GM21381 (cell line): ENCODE data around the gene FZD10.

Source experiments
- ATAC-seq: cut with Tn5 transposase; IDR thresholded peaks from one replicate; pipeline ENCODE4 v1.9.1; 2021; ENCODE audit warnings: mild to moderate bottlenecking, moderate library complexity; ENCODE audit not compliant: unreplicated experiment

FZD10 gene

GRCh38 chr12:130153803-130154202 is 8.5 kb upstream of the FZD10 start:
- no peak for ATAC-seq

DNA sequence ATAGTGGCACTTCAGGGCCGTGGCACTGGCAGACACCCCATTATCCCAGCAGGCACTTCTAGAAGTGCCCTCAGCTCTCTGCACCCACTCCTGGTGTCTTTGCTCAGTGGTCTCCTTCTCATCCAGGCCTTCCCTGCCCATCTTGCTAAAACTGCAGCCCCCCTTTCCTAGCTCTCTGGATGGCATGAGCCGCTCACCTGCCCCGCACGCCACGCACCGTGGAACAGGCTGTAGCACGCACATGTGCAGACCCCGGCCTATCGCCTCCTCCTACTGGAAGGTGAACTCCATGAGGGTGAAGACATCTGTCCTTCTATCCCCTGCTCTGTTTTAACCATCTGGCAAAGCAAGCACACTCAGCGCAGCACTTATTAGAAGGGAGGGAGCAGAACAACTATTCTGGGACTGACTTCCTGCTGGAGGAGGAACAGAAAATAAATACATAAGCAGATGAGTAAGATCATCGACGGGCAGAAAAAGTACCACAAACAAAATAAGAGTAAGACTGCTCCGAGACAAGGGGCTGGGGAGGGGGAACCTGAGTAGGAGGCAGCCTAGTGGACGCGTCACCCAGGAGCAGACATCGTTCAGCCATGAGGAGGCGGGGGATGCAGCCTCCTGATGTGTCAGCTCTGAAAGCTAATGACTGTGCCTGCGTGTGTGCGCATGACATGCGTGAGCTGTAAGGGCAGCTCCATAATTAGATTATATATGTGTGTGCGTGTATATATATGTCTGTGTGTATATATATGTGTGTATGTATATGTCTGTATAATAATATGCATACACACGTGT is 7.8 kb upstream of the FZD10 start:
- no peak for ATAC-seq

GRCh38 chr12:130155416-130156073 is 6.7 kb upstream of the FZD10 start:
- ATAC-seq: no peak

GRCh38 chr12:130156652-130157275 is 5.5 kb upstream of the FZD10 start:
- ATAC-seq: no peak

GRCh38 chr12:130157998-130158753 is 4.1 kb upstream of the FZD10 start:
- no peak for ATAC-seq

DNA sequence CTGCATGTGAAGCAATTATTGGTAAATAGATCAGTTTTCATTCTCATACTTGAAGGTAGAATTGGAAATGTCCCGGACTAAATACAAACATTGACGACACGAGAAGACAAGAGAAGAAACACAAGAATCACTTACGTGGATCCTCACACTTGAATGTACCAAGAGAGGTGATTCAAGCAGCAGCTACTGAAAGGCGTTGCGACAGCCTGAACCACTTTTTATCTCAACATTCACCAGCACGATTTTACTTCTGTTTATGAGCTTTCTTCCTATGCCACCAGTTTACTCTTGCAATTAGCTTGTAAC is 3.6 kb upstream of the FZD10 start:
- no peak for ATAC-seq

- ATAC-seq: no peak
Observed at GRCh38 chr12:130160306-130160705, 2.0 kb upstream of the FZD10 start.

DNA sequence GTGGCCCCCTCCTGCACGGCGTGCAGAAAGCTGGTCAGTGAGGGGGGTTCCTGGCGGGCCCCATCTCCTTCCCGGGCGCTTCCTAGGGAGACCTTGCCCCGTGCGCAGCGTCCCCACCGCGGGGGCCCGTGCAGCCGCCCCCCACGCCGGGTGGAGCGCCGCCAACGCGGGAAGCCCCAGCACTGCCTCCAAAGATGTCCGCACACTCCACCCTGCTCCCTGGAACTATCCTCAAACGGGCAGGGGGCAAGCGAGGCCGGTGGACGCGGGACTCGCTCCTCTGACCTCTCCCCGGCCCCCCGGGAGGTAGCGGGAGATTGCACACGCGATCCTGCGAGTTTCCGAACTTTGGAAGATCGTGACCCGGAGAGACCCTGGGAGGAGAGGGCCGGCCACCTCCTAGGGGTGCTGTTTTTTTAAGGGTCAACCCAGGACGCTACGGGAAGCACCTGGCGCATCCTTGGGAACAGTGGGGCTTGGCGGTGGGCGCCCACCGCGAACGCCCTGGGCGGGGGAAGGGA is 1.5 kb upstream of the FZD10 start:
- ATAC-seq: no peak

DNA sequence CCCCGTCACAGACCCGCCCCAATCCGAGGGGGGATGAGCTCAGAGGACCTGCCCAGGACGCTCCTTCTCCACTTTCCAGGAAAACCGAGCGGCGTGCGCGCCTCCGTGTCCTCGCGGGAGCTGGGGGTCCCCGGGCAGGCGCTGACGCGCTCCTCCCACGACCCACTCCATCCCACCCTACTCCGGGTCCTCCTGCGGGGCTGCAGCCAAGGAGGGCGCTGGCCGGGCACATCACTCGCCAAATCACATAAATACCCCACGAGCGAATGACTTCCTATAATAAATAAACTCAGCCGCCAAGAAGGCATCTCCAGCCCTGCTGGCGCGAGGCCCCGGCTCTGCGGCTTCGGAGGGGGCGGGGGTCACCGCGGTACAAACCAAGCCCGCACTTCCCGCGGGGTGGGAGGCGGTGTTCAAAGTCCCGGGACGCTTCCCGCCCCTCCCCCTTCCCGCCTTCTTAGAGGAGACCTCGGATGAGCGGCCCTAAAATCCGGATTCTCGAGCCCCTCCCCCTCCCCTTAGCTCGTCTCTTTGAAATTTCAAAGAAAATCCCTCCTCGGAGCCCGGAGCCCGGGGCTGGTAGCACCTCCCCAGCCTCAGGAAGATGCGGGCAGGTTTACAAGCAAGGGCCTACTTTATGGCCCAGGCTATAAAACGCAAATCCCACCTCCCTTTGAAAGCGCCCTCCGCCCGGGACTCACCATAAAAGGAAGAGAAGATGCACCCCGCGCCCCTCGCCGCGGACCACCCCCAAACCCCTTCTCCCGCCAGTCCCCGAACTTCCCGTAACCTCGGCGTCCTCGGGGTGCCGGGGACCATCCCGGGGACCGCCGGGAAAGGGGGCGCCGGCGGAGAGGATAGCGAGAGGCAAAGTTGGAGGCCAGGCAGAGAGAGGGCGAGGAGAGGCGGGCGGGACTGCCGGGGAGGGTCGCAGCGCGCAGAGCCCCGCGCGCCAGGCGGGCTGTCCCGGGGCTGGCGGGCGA is 712 bp upstream of the FZD10 start:
- ATAC-seq: no peak

DNA sequence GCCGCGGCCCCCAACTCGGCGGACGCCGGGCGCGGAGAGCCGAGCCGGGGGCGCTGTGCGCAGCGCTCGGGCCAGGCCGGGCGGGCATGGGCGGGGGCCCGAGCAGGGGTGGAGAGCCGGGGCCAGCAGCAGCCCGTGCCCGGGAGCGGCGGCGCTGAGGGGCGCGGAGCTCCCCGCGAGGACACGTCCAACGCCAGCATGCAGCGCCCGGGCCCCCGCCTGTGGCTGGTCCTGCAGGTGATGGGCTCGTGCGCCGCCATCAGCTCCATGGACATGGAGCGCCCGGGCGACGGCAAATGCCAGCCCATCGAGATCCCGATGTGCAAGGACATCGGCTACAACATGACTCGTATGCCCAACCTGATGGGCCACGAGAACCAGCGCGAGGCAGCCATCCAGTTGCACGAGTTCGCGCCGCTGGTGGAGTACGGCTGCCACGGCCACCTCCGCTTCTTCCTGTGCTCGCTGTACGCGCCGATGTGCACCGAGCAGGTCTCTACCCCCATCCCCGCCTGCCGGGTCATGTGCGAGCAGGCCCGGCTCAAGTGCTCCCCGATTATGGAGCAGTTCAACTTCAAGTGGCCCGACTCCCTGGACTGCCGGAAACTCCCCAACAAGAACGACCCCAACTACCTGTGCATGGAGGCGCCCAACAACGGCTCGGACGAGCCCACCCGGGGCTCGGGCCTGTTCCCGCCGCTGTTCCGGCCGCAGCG is 639 bp downstream of the FZD10 start:
- ATAC-seq: no peak

GRCh38 chr12:130163461-130164215 is 1.4 kb downstream of the FZD10 start:
- ATAC-seq: no peak

DNA sequence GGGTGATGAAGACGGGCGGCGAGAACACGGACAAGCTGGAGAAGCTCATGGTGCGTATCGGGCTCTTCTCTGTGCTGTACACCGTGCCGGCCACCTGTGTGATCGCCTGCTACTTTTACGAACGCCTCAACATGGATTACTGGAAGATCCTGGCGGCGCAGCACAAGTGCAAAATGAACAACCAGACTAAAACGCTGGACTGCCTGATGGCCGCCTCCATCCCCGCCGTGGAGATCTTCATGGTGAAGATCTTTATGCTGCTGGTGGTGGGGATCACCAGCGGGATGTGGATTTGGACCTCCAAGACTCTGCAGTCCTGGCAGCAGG is 1.9 kb downstream of the FZD10 start:
- ATAC-seq: no peak

DNA sequence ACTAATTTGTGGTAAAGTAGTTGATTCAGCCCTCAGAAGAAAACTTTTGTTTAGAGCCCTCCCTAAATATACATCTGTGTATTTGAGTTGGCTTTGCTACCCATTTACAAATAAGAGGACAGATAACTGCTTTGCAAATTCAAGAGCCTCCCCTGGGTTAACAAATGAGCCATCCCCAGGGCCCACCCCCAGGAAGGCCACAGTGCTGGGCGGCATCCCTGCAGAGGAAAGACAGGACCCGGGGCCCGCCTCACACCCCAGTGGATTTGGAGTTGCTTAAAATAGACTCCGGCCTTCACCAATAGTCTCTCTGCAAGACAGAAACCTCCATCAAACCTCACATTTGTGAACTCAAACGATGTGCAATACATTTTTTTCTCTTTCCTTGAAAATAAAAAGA is 2.7 kb downstream of the FZD10 start:
- no peak for ATAC-seq

GRCh38 chr12:130166306-130166705 is 4.0 kb downstream of the FZD10 start:
- ATAC-seq: no peak

DNA sequence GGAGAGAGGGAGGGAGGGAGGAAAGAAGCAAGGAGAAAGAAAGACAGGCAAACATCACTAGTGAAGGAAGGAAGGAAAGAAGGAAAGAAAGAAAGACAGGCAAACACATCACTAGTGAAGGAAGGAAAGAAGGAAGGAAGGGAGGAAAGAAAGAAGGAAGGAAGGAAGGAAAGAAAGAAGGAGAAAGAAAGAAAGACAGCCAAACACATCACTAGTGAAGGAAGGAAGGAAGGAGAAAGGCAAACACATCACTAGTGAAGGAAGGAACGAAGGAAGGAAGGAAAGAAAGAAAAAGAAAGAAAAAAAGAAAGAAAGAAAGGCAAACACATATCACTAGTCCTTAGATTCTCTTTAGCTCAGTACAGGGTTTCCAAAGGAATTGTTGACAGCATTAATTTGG is 5.3 kb downstream of the FZD10 start:
- no peak for ATAC-seq

- ATAC-seq: no peak
Observed at GRCh38 chr12:130169256-130169655, 7.0 kb downstream of the FZD10 start.

- no peak for ATAC-seq
Observed at GRCh38 chr12:130169924-130170323, 7.7 kb downstream of the FZD10 start.

GRCh38 chr12:130170611-130171010 is 8.3 kb downstream of the FZD10 start:
- ATAC-seq: no peak

DNA sequence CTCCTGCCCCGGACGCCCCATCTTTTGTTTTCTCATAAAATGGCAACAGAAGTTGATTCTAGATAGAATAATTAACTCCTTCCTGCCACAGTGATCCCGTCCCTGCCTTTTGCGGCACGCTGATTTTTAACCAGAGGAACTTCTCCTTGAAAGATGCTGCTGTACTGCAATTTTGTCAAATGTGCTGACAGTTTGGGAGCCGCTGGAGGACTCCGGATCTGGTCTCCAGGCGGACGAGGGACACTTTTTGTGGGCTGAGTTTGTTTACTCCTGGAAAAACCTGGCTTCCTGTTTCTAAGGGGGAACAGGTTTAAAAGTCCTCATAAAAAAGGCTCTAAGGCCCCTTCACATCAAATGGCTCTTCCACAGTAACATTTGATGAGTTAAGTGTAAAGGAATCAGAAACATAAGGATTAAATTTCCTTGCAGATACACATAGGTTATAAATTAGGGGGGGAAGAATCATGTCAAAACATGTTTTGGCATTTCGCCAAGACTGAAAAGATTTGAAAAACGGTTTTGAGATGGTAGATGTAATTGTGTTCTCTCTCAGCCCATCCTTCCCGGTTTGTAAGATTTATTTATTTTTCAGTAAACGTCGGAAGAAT is 15.5 kb downstream of the FZD10 start:
- ATAC-seq: no peak
